GM21786 (cell line): ENCODE measurements around the gene TRIM31.

Source experiments
- ATAC-seq: cut with Tn5 transposase; IDR thresholded peaks from one replicate; pipeline ENCODE4 v1.9.1; 2021; ENCODE audit not compliant: unreplicated experiment

TRIM31 gene

DNA sequence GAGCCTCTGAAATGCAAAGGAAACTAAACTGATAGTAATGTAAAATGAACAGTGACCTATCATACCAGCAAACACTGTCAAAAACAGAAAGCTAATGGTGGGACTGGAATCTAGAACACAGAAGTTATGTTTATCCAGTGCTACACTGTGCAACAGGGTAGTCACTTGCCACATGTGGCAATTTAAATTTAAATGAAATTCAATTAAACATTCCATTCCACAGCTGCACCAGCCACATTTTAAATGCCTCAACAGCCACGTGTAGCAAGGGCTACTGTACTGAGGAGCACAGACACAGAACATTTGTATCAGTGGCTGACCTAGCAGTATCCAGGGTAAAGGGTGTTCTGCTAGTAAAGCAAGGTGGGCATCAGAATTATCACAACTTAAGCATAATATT lies 57.4 kb downstream of the TRIM31 start:
- no peak for ATAC-seq

DNA sequence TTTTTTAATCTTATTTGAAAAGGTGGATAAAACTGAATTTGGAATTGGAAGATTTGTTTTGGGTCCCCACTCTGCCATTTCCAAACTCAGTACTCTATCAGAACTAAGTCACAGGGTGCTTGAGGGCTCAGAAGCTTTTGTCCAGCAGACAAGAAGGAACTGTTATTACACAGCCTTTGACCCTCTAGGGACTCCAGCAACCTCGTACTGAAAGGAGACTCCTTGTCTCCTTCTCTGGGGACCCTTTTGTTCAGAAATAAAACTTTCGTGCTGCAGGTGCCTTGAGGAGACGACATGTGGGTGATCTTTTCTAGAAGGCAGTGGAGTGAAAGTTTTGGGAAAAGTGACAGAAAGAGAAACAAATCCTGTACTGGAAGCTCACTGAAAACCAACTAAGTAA lies 59.2 kb downstream of the TRIM31 start:
- no peak for ATAC-seq
